Neural progenitor cell (in vitro differentiated cells): ENCODE measurements around the gene ZNF37A. TPM values are rescaled to one million over a fixed set of nuclear protein-coding genes. Genes with fewer than 3 reads are reported as not detected.

Experiments
- DNase-seq: peaks from one replicate; pipeline ENCODE4 v3.0.0-alpha.2; 2016; ENCODE audit warnings: low spot score
- H2AFZ ChIP-seq: fragments of 200-600 bp; sonication (generic); replicated peaks from 2 replicates; pipeline ENCODE4 v1.6.1; 2016; ENCODE audit warnings: antibody characterized with exemption
- H3F3A ChIP-seq: fragments of 200-600 bp; sonication (generic); 2 replicates; pipeline ENCODE4 v1.6.1; 2016; ENCODE audit warnings: antibody characterized with exemption, low read depth
- H3K27ac ChIP-seq: fragments of 200-600 bp; sonication (generic); 2 replicates; pipeline ENCODE4 v1.5.1; 2016; ENCODE audit warnings: mild to moderate bottlenecking
- H3K27me3 ChIP-seq: fragments of 200-600 bp; sonication (generic); 2 replicates; pipeline ENCODE4 v1.6.1; 2016; ENCODE audit warnings: mild to moderate bottlenecking, moderate library complexity
- H3K36me3 ChIP-seq: fragments of 200-600 bp; sonication (generic); 2 replicates; pipeline ENCODE4 v1.5.1; 2016
- H3K4me1 ChIP-seq: fragments of 200-600 bp; sonication (generic); 2 replicates; pipeline ENCODE4 v1.6.1; 2016; ENCODE audit warnings: mixed run types
- H3K4me2 ChIP-seq: fragments of 200-600 bp; sonication (generic); 2 replicates; pipeline ENCODE4 v1.6.1; 2016
- H3K4me3 ChIP-seq: fragments of 200-600 bp; sonication (generic); 2 replicates; pipeline ENCODE4 v1.5.1; 2016
- H3K79me2 ChIP-seq: fragments of 200-600 bp; sonication (generic); 2 replicates; pipeline ENCODE4 v1.6.1; 2016; ENCODE audit warnings: low read depth
- H3K9ac ChIP-seq: fragments of 200-600 bp; sonication (generic); 2 replicates; pipeline ENCODE4 v1.6.1; 2016
- H3K9me3 ChIP-seq: fragments of 200-600 bp; sonication (generic); 2 replicates; pipeline ENCODE4 v1.5.1; 2016; ENCODE audit warnings: low read depth
- H4K20me1 ChIP-seq: fragments of 200-600 bp; sonication (generic); 2 replicates; pipeline ENCODE4 v1.6.1; 2016; ENCODE audit warnings: low read depth
- H3K27ac Mint-ChIP-seq: 3 replicates; pipeline ENCODE4 v1.8.0; 2021; ENCODE audit warnings: mixed read lengths
- H3K27me3 Mint-ChIP-seq: 2 replicates; pipeline ENCODE4 v1.8.0; 2022; ENCODE audit warnings: low read depth, mild to moderate bottlenecking, inconsistent platforms, moderate library complexity, mixed read lengths; ENCODE audit not compliant: insufficient read depth
- H3K36me3 Mint-ChIP-seq: 3 replicates; pipeline ENCODE4 v1.8.0; 2021; ENCODE audit warnings: mixed read lengths
- H3K4me1 Mint-ChIP-seq: 3 replicates; pipeline ENCODE4 v1.8.0; 2021; ENCODE audit warnings: mixed read lengths
- H3K4me3 Mint-ChIP-seq: 3 replicates; pipeline ENCODE4 v1.8.0; 2021; ENCODE audit warnings: mild to moderate bottlenecking, moderate library complexity, mixed read lengths
- H3K9me3 Mint-ChIP-seq: 3 replicates; pipeline ENCODE4 v1.8.0; 2020; ENCODE audit warnings: mixed read lengths
- CTCF ChIP-seq: fragments of 200-600 bp; sonication (generic); IDR thresholded peaks from 2 replicates; pipeline ENCODE4 v1.5.1; 2017; ENCODE audit warnings: antibody characterized with exemption, mild to moderate bottlenecking
- EZH2 ChIP-seq: fragments of 200-600 bp; sonication (generic); IDR thresholded peaks from 2 replicates; pipeline ENCODE4 v1.6.1; 2017; ENCODE audit warnings: antibody characterized with exemption, mild to moderate bottlenecking, moderate library complexity
- EZH2phosphoT487 ChIP-seq: fragments of 200-600 bp; sonication (generic); IDR thresholded peaks from 2 replicates; pipeline ENCODE4 v1.6.1; 2017; ENCODE audit warnings: antibody characterized with exemption
- total RNA-seq: library from RNA; depleted of rRNA; stranded (reverse); fragments of >200 nt; gene quantifications from 2 replicates; pipeline ENCODE4 v1.2.3, GENCODE V29; 2015; ENCODE audit warnings: low replicate concordance

The ZNF37A gene
- total RNA-seq, 1 donor from 2014 or later: 8.8 TPM

GRCh38 chr10:38103756-38104155, 9.6 kb downstream of the ZNF37A start:
- H3K4me1 Mint-ChIP-seq: no peaks in the 10 kb centered on the region
- no peaks in the 10 kb centered on the region for H3K27me3 ChIP-seq
- H3K36me3 Mint-ChIP-seq: peaks cover 79% of the 10 kb centered on the region
- no peak for DNase-seq
- no peaks in the 10 kb centered on the region for H3F3A ChIP-seq
- H3K4me2 ChIP-seq: no peak overlapping the region
- H3K9ac ChIP-seq: no peak overlapping the region
- H3K27ac ChIP-seq: no peak overlapping the region
- peaks cover 91% of the 10 kb centered on the region for H3K9me3 Mint-ChIP-seq
- H3K36me3 ChIP-seq: no peaks in the 10 kb centered on the region
- H2AFZ ChIP-seq: no peak overlapping the region
- H4K20me1 ChIP-seq: no peaks in the 10 kb centered on the region
- H3K79me2 ChIP-seq: no peaks in the 10 kb centered on the region
- no peak overlapping the region for H3K4me3 ChIP-seq
- no peaks in the 10 kb centered on the region for H3K4me1 ChIP-seq
- no peak overlapping the region for H3K27ac Mint-ChIP-seq
- H3K9me3 ChIP-seq: peaks cover 22% of the 10 kb centered on the region
- no peak for TF ChIP-seq CTCF
- TF ChIP-seq EZH2: no peak
- TF ChIP-seq EZH2phosphoT487: no peak
- no peak overlapping the region for H3K4me3 Mint-ChIP-seq
- H3K27me3 Mint-ChIP-seq: peaks cover 4% of the 10 kb centered on the region

GRCh38 chr10:38112159-38112558, 18.0 kb downstream of the ZNF37A start:
- Histone ChIP-seq H3K27ac (no peak overlapping the region), H3K79me2 (no peaks in the 10 kb centered on the region), H3K27me3 (no peaks in the 10 kb centered on the region), H2AFZ (no peak overlapping the region), H3K4me3 (no peak overlapping the region), H3K4me1 (no peaks in the 10 kb centered on the region), H3K36me3 (peaks cover 20% of the 10 kb centered on the region), H3F3A (no peaks in the 10 kb centered on the region), H3K9ac (no peak overlapping the region), H3K4me2 (no peak overlapping the region), H4K20me1 (no peaks in the 10 kb centered on the region), H3K9me3 (peaks cover 34% of the 10 kb centered on the region)
- Mint-ChIP-seq H3K4me3 (no peak overlapping the region), H3K27ac (no peak overlapping the region), H3K9me3 (peaks cover 79% of the 10 kb centered on the region), H3K36me3 (peaks cover 48% of the 10 kb centered on the region), H3K4me1 (no peaks in the 10 kb centered on the region), H3K27me3 (peaks cover 2% of the 10 kb centered on the region)
- TF ChIP-seq EZH2 (no peak), CTCF (no peak), EZH2phosphoT487 (no peak)
- no peak for DNase-seq

GRCh38 chr10:38118072-38118807, 24.1 kb downstream of the ZNF37A start:
- H3K27ac Mint-ChIP-seq: no peak overlapping the region
- H3K36me3 Mint-ChIP-seq: peaks cover 75% of the 10 kb centered on the region
- H3K4me1 ChIP-seq: no peaks in the 10 kb centered on the region
- H3K79me2 ChIP-seq: no peaks in the 10 kb centered on the region
- peaks cover 88% of the 10 kb centered on the region for H3K9me3 Mint-ChIP-seq
- H3K4me1 Mint-ChIP-seq: no peaks in the 10 kb centered on the region
- H3K9me3 ChIP-seq: peaks cover 72% of the 10 kb centered on the region
- H3K4me3 Mint-ChIP-seq: no peak overlapping the region
- no peak overlapping the region for H3K4me3 ChIP-seq
- no peak overlapping the region for H3K4me2 ChIP-seq
- no peaks in the 10 kb centered on the region for H3K27me3 Mint-ChIP-seq
- TF ChIP-seq CTCF: no peak
- TF ChIP-seq EZH2: no peak
- no peak for TF ChIP-seq EZH2phosphoT487
- no peak for DNase-seq
- H3K9ac ChIP-seq: no peak overlapping the region
- peaks cover 31% of the 10 kb centered on the region for H3K36me3 ChIP-seq
- H3K27ac ChIP-seq: no peak overlapping the region
- peaks cover 8% of the 10 kb centered on the region for H3F3A ChIP-seq
- no peaks in the 10 kb centered on the region for H3K27me3 ChIP-seq
- H2AFZ ChIP-seq: no peak overlapping the region
- no peaks in the 10 kb centered on the region for H4K20me1 ChIP-seq
